SU-DHL-6 (cell line): ENCODE data around the gene CCDC167.

Experiments used
- H2AFZ ChIP-seq: fragments of 200-600 bp; sonication (generic); 2 replicates; pipeline ENCODE4 v1.6.1; 2014; ENCODE audit warnings: low read depth, mild to moderate bottlenecking, moderate library complexity, mixed read lengths, antibody characterized with exemption, low read length; ENCODE audit not compliant: severe bottlenecking
- H3F3A ChIP-seq: fragments of 200-600 bp; shearing (Covaris generic); 2 replicates; pipeline ENCODE4 v1.6.0; 2016; ENCODE audit warnings: antibody characterized with exemption, mild to moderate bottlenecking; ENCODE audit not compliant: insufficient read depth
- H3K27ac ChIP-seq: fragments of 200-600 bp; sonication (generic); 2 replicates; pipeline ENCODE4 v1.5.1; 2016; ENCODE audit warnings: low read depth, mild to moderate bottlenecking, low read length, moderate library complexity, mixed read lengths
- H3K27me3 ChIP-seq: fragments of 200-600 bp; sonication (generic), shearing (Covaris generic); 2 replicates; pipeline ENCODE4 v1.6.0; 2014; ENCODE audit warnings: mild to moderate bottlenecking, low read length
- H3K36me3 ChIP-seq: fragments of 200-600 bp; sonication (generic); 2 replicates; pipeline ENCODE4 v1.6.1; 2014; ENCODE audit warnings: mild to moderate bottlenecking, low read length, mixed read lengths
- H3K4me2 ChIP-seq: fragments of 300-600, 200-600 bp; shearing (Covaris generic), sonication (generic); 2 replicates; pipeline ENCODE4 v1.6.0; 2014; ENCODE audit warnings: low read length, low read depth, mild to moderate bottlenecking; ENCODE audit not compliant: poor library complexity, severe bottlenecking
- H3K4me3 ChIP-seq: fragments of 200-600 bp; sonication (generic); 2 replicates; pipeline ENCODE4 v1.5.1; 2014; ENCODE audit warnings: antibody characterized with exemption, low read length, mild to moderate bottlenecking, mixed read lengths; ENCODE audit not compliant: insufficient read depth, poor library complexity, severe bottlenecking
- H3K79me2 ChIP-seq: fragments of 200-600 bp; sonication (generic); 2 replicates; pipeline ENCODE4 v1.6.1; 2014; ENCODE audit warnings: mild to moderate bottlenecking, low read length, moderate library complexity; ENCODE audit not compliant: insufficient read depth
- H3K9ac ChIP-seq: fragments of 200-600 bp; sonication (generic); 2 replicates; pipeline ENCODE4 v1.7.0; 2014; ENCODE audit warnings: mild to moderate bottlenecking, low read length
- H3K9me2 ChIP-seq: fragments of 200-600 bp; sonication (generic); replicated peaks from 2 replicates; pipeline ENCODE4 v1.6.1; 2014; ENCODE audit warnings: low read length; ENCODE audit not compliant: insufficient read depth
- H3K9me3 ChIP-seq: fragments of 200-600 bp; sonication (generic); 2 replicates; pipeline ENCODE4 v1.6.1; 2014; ENCODE audit warnings: low read length, mixed read lengths; ENCODE audit not compliant: insufficient read depth
- H4K20me1 ChIP-seq: fragments of 200-600 bp; sonication (generic); 2 replicates; pipeline ENCODE4 v1.6.1; 2014; ENCODE audit warnings: low read depth, mild to moderate bottlenecking, antibody characterized with exemption, low read length, moderate library complexity, mixed read lengths
- CTCF ChIP-seq: fragments of 200-600 bp; sonication (generic); IDR thresholded peaks from one replicate; pipeline ENCODE4 v1.5.1; 2017; ENCODE audit warnings: antibody characterized with exemption, mild to moderate bottlenecking, low read length, moderate library complexity; ENCODE audit not compliant: insufficient read depth, poor library complexity, severe bottlenecking
- EZH2phosphoT487 ChIP-seq: fragments of 200-600 bp; sonication (generic), shearing (Covaris generic); conservative IDR thresholded peaks from 2 replicates; pipeline ENCODE4 v1.6.1; 2018; ENCODE audit warnings: mild to moderate bottlenecking, antibody characterized with exemption, low read length, moderate library complexity, mixed read lengths

The CCDC167 gene

GRCh38 chr6:37536491-37537190, 36.9 kb upstream of the CCDC167 start:
- no peak overlapping the region for H3K9ac ChIP-seq
- H3K9me2 ChIP-seq, result no peaks in the 10 kb centered on the region
- H4K20me1 ChIP-seq, result no peaks in the 10 kb centered on the region
- no peak overlapping the region for H3K4me3 ChIP-seq
- no peak overlapping the region for H3K4me2 ChIP-seq
- no peaks in the 10 kb centered on the region for H3K27me3 ChIP-seq
- H2AFZ ChIP-seq, result no peak overlapping the region
- H3K79me2 ChIP-seq, result no peaks in the 10 kb centered on the region
- no peak overlapping the region for H3K27ac ChIP-seq
- H3K36me3 ChIP-seq, result no peaks in the 10 kb centered on the region
- no peaks in the 10 kb centered on the region for H3F3A ChIP-seq
- H3K9me3 ChIP-seq, result no peaks in the 10 kb centered on the region
- no peak for TF ChIP-seq CTCF
- TF ChIP-seq EZH2phosphoT487, result no peak

GRCh38 chr6:37535759-37536490, 36.2 kb upstream of the CCDC167 start:
- no peak overlapping the region for H3K27ac ChIP-seq
- H2AFZ ChIP-seq, result no peak overlapping the region
- no peaks in the 10 kb centered on the region for H3K79me2 ChIP-seq
- no peaks in the 10 kb centered on the region for H3K9me2 ChIP-seq
- no peaks in the 10 kb centered on the region for H3K36me3 ChIP-seq
- no peaks in the 10 kb centered on the region for H4K20me1 ChIP-seq
- TF ChIP-seq CTCF (no peak), EZH2phosphoT487 (no peak)
- H3K9me3 ChIP-seq, result no peaks in the 10 kb centered on the region
- no peaks in the 10 kb centered on the region for H3K27me3 ChIP-seq
- H3K9ac ChIP-seq, result no peak overlapping the region
- H3K4me2 ChIP-seq, result no peak overlapping the region
- H3K4me3 ChIP-seq, result no peak overlapping the region
- H3F3A ChIP-seq, result no peaks in the 10 kb centered on the region

- no peak overlapping the region for H3K4me3 ChIP-seq
- no peaks in the 10 kb centered on the region for H3K36me3 ChIP-seq
- H4K20me1 ChIP-seq, result no peaks in the 10 kb centered on the region
- H3K9me3 ChIP-seq, result no peaks in the 10 kb centered on the region
- no peaks in the 10 kb centered on the region for H3K27me3 ChIP-seq
- H3K79me2 ChIP-seq, result no peaks in the 10 kb centered on the region
- H3F3A ChIP-seq, result no peaks in the 10 kb centered on the region
- no peak overlapping the region for H3K4me2 ChIP-seq
- H3K9me2 ChIP-seq, result no peaks in the 10 kb centered on the region
- no peak overlapping the region for H3K9ac ChIP-seq
- TF ChIP-seq EZH2phosphoT487, result no peak
- no peak for TF ChIP-seq CTCF
- no peak overlapping the region for H3K27ac ChIP-seq
- no peak overlapping the region for H2AFZ ChIP-seq
These were observed 35.7 kb upstream of the CCDC167 start for GRCh38 chr6:37535428-37535758.
